GM13977 (cell line): ENCODE data around the gene ATG10.

Experiments
- DNase-seq: peaks from one replicate; pipeline ENCODE4 v3.0.0; 2012; ENCODE audit warnings: low spot score
- CTCF ChIP-seq: IDR thresholded peaks from 2 replicates; pipeline ENCODE4 v1.5.1; 2012; ENCODE audit warnings: mild to moderate bottlenecking, control low read depth; ENCODE audit not compliant: insufficient read depth; ENCODE audit errors: extremely low read depth, missing control alignments
- in situ Hi-C: fragments of 300-500 bp; cut with MboI; formaldehyde crosslinking; loops from one replicate; pipeline ENCODE4 v1.12.0; 2022; ENCODE audit warnings: low sequenced_read_pairs, low pct_unique_long_range_greater_than_20kb, mixed read lengths, inconsistent platforms; ENCODE audit not compliant: unreplicated experiment

ATG10 gene

GRCh38 chr5:82297711-82298110 lies 325.9 kb downstream of the ATG10 start:
- no peak for DNase-seq
- no peak for TF ChIP-seq CTCF
- in situ Hi-C loops: no loop called here

- no peak for DNase-seq
- no peak for TF ChIP-seq CTCF
- in situ Hi-C loops: no loop called here
These were observed 326.8 kb downstream of the ATG10 start for GRCh38 chr5:82298668-82299067.

- TF ChIP-seq CTCF: no peak
- DNase-seq: no peak
- in situ Hi-C loops: no loop called here
These were observed 329.4 kb downstream of the ATG10 start for GRCh38 chr5:82301190-82301589.
